H1 (cell line): Measurements from ENCODE around the gene CCNYL1. TPM values are rescaled to one million over a fixed set of nuclear protein-coding genes. Genes with fewer than 3 reads are reported as not detected.

Experiments
- CTCF ChIA-PET: fragments of 300-600 bp; sonication (Branson Sonifier 250); formaldehyde crosslinking; loops from one replicate; lab custom pipeline; 2021; ENCODE audit not compliant: partially characterized antibody; lab: Charles Lee
- POLR2A ChIA-PET: fragments of 300-600 bp; sonication (Branson Sonifier 250); formaldehyde crosslinking; loops from one replicate; lab custom pipeline; 2021; ENCODE audit warnings: inconsistent platforms; ENCODE audit not compliant: partially characterized antibody; lab: Charles Lee
- DNase-seq, 2 experiments: peaks; one replicate each; pipeline versions ENCODE4 v3.0.0 to v3.0.0-alpha.2; 2010 to 2022; ENCODE audit warnings: low spot score in 2 of 2, low read depth in 1 of 2, mixed read lengths in 1 of 2
- FAIRE-seq: peaks from 2 replicates; lab custom pipeline; 2011; peaks lifted over from hg19 to GRCh38; lab: Jason Lieb, UNC
- H2AFZ ChIP-seq: 2 replicates; pipeline ENCODE4 v1.8.1; 2012; ENCODE audit warnings: low read length, inconsistent platforms
- H2AK5ac ChIP-seq: 2 replicates; pipeline ENCODE4 v1.6.1; 2013; ENCODE audit warnings: low read depth, low read length
- H2BK120ac ChIP-seq: replicated peaks from 2 replicates; pipeline ENCODE3; 2013; ENCODE audit warnings: low read depth, low read length, inconsistent platforms
- H2BK12ac ChIP-seq: 2 replicates; pipeline ENCODE4 v1.6.1; 2013; ENCODE audit warnings: low read depth, low read length
- H2BK15ac ChIP-seq: 2 replicates; pipeline ENCODE4 v1.6.1; 2013; ENCODE audit warnings: low read length
- H2BK20ac ChIP-seq: 2 replicates; pipeline ENCODE4 v1.6.1; 2013; ENCODE audit warnings: low read length
- H2BK5ac ChIP-seq: 2 replicates; pipeline ENCODE4 v1.6.1; 2013; ENCODE audit warnings: low read depth, low read length
- H3K14ac ChIP-seq: 2 replicates; pipeline ENCODE4 v1.6.1; 2013; ENCODE audit warnings: inconsistent platforms; ENCODE audit not compliant: insufficient read length
- H3K18ac ChIP-seq: 2 replicates; pipeline ENCODE4 v1.6.1; 2013; ENCODE audit warnings: low read length; ENCODE audit errors: extremely low read depth
- H3K23ac ChIP-seq: 2 replicates; pipeline ENCODE4 v1.6.1; 2013; ENCODE audit warnings: inconsistent platforms; ENCODE audit not compliant: insufficient read length
- H3K23me2 ChIP-seq: 2 replicates; pipeline ENCODE4 v1.6.1; 2013; ENCODE audit warnings: low read depth, low read length
- H3K27ac ChIP-seq: 2 replicates; pipeline ENCODE4 v1.6.1; 2011; ENCODE audit warnings: low read depth, low read length, inconsistent platforms
- H3K27me3 ChIP-seq, 4 experiments: replicated peaks in 1 of 4; 1 replicate in 1 of 4; 2 replicates in 3 of 4; pipeline versions ENCODE4 v1.6.1 to v1.8.1; 2011 to 2013; ENCODE audit warnings: low read length in 3 of 4, mild to moderate bottlenecking in 3 of 4, inconsistent platforms in 2 of 4, mixed read lengths in 2 of 4, moderate library complexity in 1 of 4; ENCODE audit not compliant: control insufficient read depth in 3 of 4, insufficient read depth in 3 of 4; ENCODE audit errors: extremely low read depth in 1 of 4
- H3K36me3 ChIP-seq, 4 experiments: 2 replicates each; pipeline versions ENCODE4 v1.6.1 to v1.8.1; 2011 to 2013; ENCODE audit warnings: mild to moderate bottlenecking in 4 of 4, low read length in 3 of 4, moderate library complexity in 2 of 4, control low read depth in 1 of 4, inconsistent platforms in 1 of 4; ENCODE audit not compliant: insufficient read depth in 4 of 4, control insufficient read depth in 2 of 4
- H3K4ac ChIP-seq: replicated peaks from 2 replicates; pipeline ENCODE3; 2013; ENCODE audit warnings: low read length, low read depth, mixed read lengths, inconsistent platforms; ENCODE audit not compliant: insufficient read length
- H3K4me1 ChIP-seq, 4 experiments: replicated peaks in 1 of 4; 1 replicate in 1 of 4; 2 replicates in 3 of 4; pipeline versions ENCODE4 v1.6.1 to v1.8.1; 2011 to 2013; ENCODE audit warnings: low read length in 3 of 4, inconsistent platforms in 2 of 4, mixed read lengths in 1 of 4; ENCODE audit not compliant: insufficient read depth in 4 of 4, control insufficient read depth in 3 of 4
- H3K4me2 ChIP-seq, 2 experiments: 2 replicates each; pipeline versions ENCODE4 v1.6.1 to v1.8.1; 2011 to 2013; ENCODE audit warnings: low read depth in 2 of 2, low read length in 2 of 2, control low read depth in 1 of 2, inconsistent platforms in 1 of 2, mild to moderate bottlenecking in 1 of 2; ENCODE audit not compliant: insufficient read depth in 1 of 2
- H3K4me3 ChIP-seq, 4 experiments: fragments of 200-600, 300-600 bp in 1 of 4; sonication (generic), shearing (Covaris generic), sonication (Bioruptor Twin) in 1 of 4; 2 replicates each; pipeline versions ENCODE4 v1.5.1 to v1.8.1; 2011 to 2016; ENCODE audit warnings: low read length in 4 of 4, low read depth in 3 of 4, control low read depth in 2 of 4, inconsistent platforms in 2 of 4, mild to moderate bottlenecking in 2 of 4, mixed read lengths in 1 of 4, moderate library complexity in 1 of 4; ENCODE audit not compliant: insufficient read depth in 2 of 4; ENCODE audit errors: extremely low read depth in 1 of 4
- H3K56ac ChIP-seq: replicated peaks from 2 replicates; pipeline ENCODE3; 2013; ENCODE audit warnings: low read depth, mild to moderate bottlenecking, mixed read lengths, low read length, inconsistent platforms; ENCODE audit not compliant: insufficient read length
- H3K79me1 ChIP-seq: 2 replicates; pipeline ENCODE4 v1.6.1; 2013; ENCODE audit warnings: low read depth, low read length, control low read depth
- H3K79me2 ChIP-seq, 2 experiments: 2 replicates each; pipeline versions ENCODE4 v1.6.1 to v1.8.1; 2012 to 2013; ENCODE audit warnings: low read length in 2 of 2, mild to moderate bottlenecking in 2 of 2, inconsistent platforms in 1 of 2; ENCODE audit not compliant: insufficient read depth in 2 of 2, control insufficient read depth in 1 of 2
- H3K9ac ChIP-seq, 4 experiments: replicated peaks in 1 of 4; 1 replicate in 1 of 4; 2 replicates in 3 of 4; pipeline versions ENCODE4 v1.6.1 to v1.8.1; 2011 to 2013; ENCODE audit warnings: low read depth in 3 of 4, low read length in 3 of 4, control low read depth in 2 of 4, mild to moderate bottlenecking in 2 of 4, moderate library complexity in 2 of 4, inconsistent platforms in 1 of 4; ENCODE audit errors: extremely low read depth in 1 of 4
- H3K9me3 ChIP-seq, 2 experiments: 2 replicates each; pipeline versions ENCODE4 v1.6.1 to v1.8.1; 2012 to 2013; ENCODE audit warnings: mild to moderate bottlenecking in 2 of 2, moderate library complexity in 2 of 2, control low read depth in 1 of 2, inconsistent platforms in 1 of 2, low read depth in 1 of 2, low read length in 1 of 2, mixed read lengths in 1 of 2; ENCODE audit not compliant: insufficient read depth in 2 of 2
- H4K20me1 ChIP-seq, 2 experiments: replicated peaks in 1 of 2; 2 replicates each; pipeline versions ENCODE3 to v1.8.1; 2011 to 2013; ENCODE audit warnings: inconsistent platforms in 2 of 2, low read length in 2 of 2, mild to moderate bottlenecking in 1 of 2; ENCODE audit not compliant: insufficient read depth in 2 of 2, control insufficient read depth in 1 of 2
- H4K5ac ChIP-seq: 2 replicates; pipeline ENCODE4 v1.6.1; 2013; ENCODE audit warnings: low read length, low read depth, mixed read lengths, inconsistent platforms; ENCODE audit not compliant: insufficient read length
- H4K8ac ChIP-seq: 2 replicates; pipeline ENCODE4 v1.8.0; 2013; ENCODE audit warnings: mild to moderate bottlenecking, moderate library complexity, low read length, inconsistent platforms; ENCODE audit not compliant: insufficient read depth; ENCODE audit errors: extremely low read depth
- H4K91ac ChIP-seq: replicated peaks from 2 replicates; pipeline ENCODE3; 2013; ENCODE audit warnings: low read length, mixed read lengths, inconsistent platforms; ENCODE audit not compliant: insufficient read length
- ASH2L ChIP-seq: fragments of 200-600, 300-600 bp; sonication (generic); IDR thresholded peaks from one replicate; pipeline ENCODE4 v1.7.1; 2017; ENCODE audit warnings: low read length
- BCL11A ChIP-seq, 2 experiments: IDR thresholded peaks; one replicate each; pipeline ENCODE4 v1.6.1; 2011; ENCODE audit warnings: low read depth in 2 of 2, low read length in 2 of 2, mild to moderate bottlenecking in 2 of 2
- CHD2 ChIP-seq: IDR thresholded peaks from 2 replicates; pipeline ENCODE4 v1.6.1; 2012; ENCODE audit warnings: low read length, improper control_type of control experiment
- JUN ChIP-seq: IDR thresholded peaks from 2 replicates; pipeline ENCODE4 v1.6.1; 2011; ENCODE audit warnings: low read depth, mild to moderate bottlenecking, improper control_type of control experiment, low read length
- KDM5A ChIP-seq: fragments of 200-600 bp; IDR thresholded peaks from 2 replicates; pipeline ENCODE4 v1.7.1; 2012; ENCODE audit warnings: mild to moderate bottlenecking, low read length, inconsistent platforms, mixed read lengths
- POLR2AphosphoS5 ChIP-seq: IDR thresholded peaks from 2 replicates; pipeline ENCODE4 v1.6.1; 2011; ENCODE audit warnings: low read depth, low read length
- RNF2 ChIP-seq: fragments of 200-900, 300-1000 bp; sonication (generic); IDR thresholded peaks from 2 replicates; pipeline ENCODE4 v1.7.1; 2016; ENCODE audit warnings: borderline replicate concordance, low read depth, mild to moderate bottlenecking, antibody characterized with exemption, low read length; ENCODE audit not compliant: poor library complexity, severe bottlenecking; ENCODE audit errors: missing control alignments
- SAP30 ChIP-seq: fragments of 300-600 bp; sonication (generic); IDR thresholded peaks from 2 replicates; pipeline ENCODE4 v1.7.1; 2012; ENCODE audit warnings: low read length, moderate library complexity, mild to moderate bottlenecking, inconsistent platforms; ENCODE audit not compliant: insufficient read depth, insufficient replicate concordance
- SIX5 ChIP-seq: IDR thresholded peaks from 2 replicates; pipeline ENCODE4 v1.6.1; 2011; ENCODE audit warnings: mild to moderate bottlenecking, low read depth, low read length
- SP1 ChIP-seq: IDR thresholded peaks from 2 replicates; pipeline ENCODE4 v1.6.1; 2011; ENCODE audit warnings: low read depth, low read length
- SRF ChIP-seq: IDR thresholded peaks from 2 replicates; pipeline ENCODE4 v1.6.1; 2011; ENCODE audit warnings: mild to moderate bottlenecking, low read depth, low read length, moderate library complexity
- WGBS, 2 experiments: shearing (Covaris generic) in 1 of 2; methylation state at CpG; one replicate each; pipeline versions ENCODE4 v1.1.6 to v1.1.7; 2013 to 2015; ENCODE audit warnings: low lambda C conversion rate in 2 of 2, mixed read lengths in 2 of 2, inconsistent platforms in 1 of 2, low coverage in 1 of 2, missing lambda C conversion rate in 1 of 2; ENCODE audit not compliant: insufficient replicate concordance in 2 of 2, insufficient coverage in 1 of 2, insufficient read length in 1 of 2; ENCODE audit errors: extremely low coverage in 1 of 2, missing lambda C conversion rate in 1 of 2; 5-methylcytosine and 5-hydroxymethylcytosine counted together
- polyA plus RNA-seq, 7 experiments: library from polyadenylated mRNA; depleted of rRNA in 3 of 7; stranded (reverse) in 5 of 7; unstranded in 2 of 7; fragments of >200 nt in 5 of 7; fragments of 200-250 nt in 2 of 7; gene quantifications; 1 replicate in 5 of 7; 2 replicates in 1 of 7; 4 replicates in 1 of 7; pipeline versions ENCODE4 v1.2.1 to v1.2.3, GENCODE V29; 2011 to 2013; ENCODE audit warnings: missing spikeins in 2 of 7, mixed read lengths in 2 of 7
- total RNA-seq: library from RNA; stranded (reverse); fragmentation: NEBNext Ultra II Directional; extraction: Animal tissue kit (Norgen Biotek cat#: 25700); gene quantifications from 2 replicates; pipeline ENCODE4 v1.2.1, GENCODE V29; 2021
- TF ChIP-seq, protein P1 (sequence below): IDR thresholded peaks from 2 replicates; pipeline ENCODE4 v1.6.1; 2012; ENCODE audit warnings: inconsistent platforms

The CCNYL1 gene
- total and polyA plus RNA-seq, 2 of the 8 experiments (the other 6 are each of a cell fraction or from before 2014, with no cell fraction given): 13.3 to 35.4 TPM

DNA sequence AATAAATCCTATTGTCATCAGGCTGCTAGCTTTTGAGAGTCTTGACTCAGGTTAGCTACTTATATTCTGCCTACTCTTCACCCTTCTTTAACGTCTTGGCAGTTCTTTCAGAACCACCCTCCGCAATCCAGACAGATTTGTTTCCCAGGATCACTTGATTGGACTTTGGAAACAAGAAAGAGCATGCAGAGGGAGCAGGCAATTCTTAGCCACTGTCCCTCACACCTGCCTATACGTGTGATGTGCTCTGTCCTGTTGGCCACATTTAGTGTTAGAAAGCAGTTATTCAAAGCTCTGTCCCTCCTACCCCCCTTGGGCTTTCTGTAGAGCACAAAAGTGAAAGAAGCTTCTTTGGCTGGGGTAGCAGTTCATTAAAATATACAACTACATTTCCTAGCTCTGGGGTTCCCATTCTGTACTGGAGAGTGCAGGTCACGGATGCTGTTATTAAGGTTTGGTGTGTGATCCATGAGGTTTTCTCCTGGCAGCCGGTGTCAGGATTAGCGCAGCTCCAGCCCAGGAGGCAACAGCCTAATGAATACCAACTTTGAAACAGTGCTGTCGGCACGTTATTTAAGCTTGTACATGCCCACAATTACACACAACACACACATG is 52.0 kb downstream of the CCNYL1 start:
- peaks cover 7 to 87% (median 25%) of the 10 kb centered on the region in 4 experiments; a peak in 7 of 8 replicates for H3K36me3 ChIP-seq
- H3K9ac ChIP-seq: 0 out of 7 replicates have a peak overlapping the region, but pooled peaks of 1 of the 4 experiments have one; percentile 29
- no peak overlapping the region for H3K14ac ChIP-seq
- POLR2A ChIA-PET: interaction anchor here (0.6 to 4.2 kb wide), 11 partner anchors 8 to 306 kb away, joined by 3 to 28 read pairs (median 4); partner anchors contain the start of gene METTL21A
- H3K4me2 ChIP-seq: peak overlapping the region; percentile 75 to 86; a peak in 3 of 4 replicates
- DNase-seq (peak in 1 of 2 experiments; percentile 33), FAIRE-seq (no peak)
- peaks cover 29 to 85% of the 10 kb centered on the region in 2 experiments for H3K79me2 ChIP-seq
- H3K4ac ChIP-seq: no peak overlapping the region
- no peak overlapping the region for H4K5ac ChIP-seq
- H3K23me2 ChIP-seq: peaks cover 16% of the 10 kb centered on the region
- peaks cover 18 to 31% of the 10 kb centered on the region in 2 experiments for H4K20me1 ChIP-seq
- H2AFZ ChIP-seq: no peak overlapping the region
- WGBS, 2 experiments: 82% methylated on average over 8 of the region's 8 CpGs; no CpG with 5 or more reads in 1 of the 2 experiments
- no peaks in the 10 kb centered on the region for H3K9me3 ChIP-seq
- no peak overlapping the region for H3K18ac ChIP-seq
- CTCF ChIA-PET: interaction anchor here (0.6 to 7.4 kb wide), 9 partner anchors 10 to 487 kb away, joined by 3 to 69 read pairs (median 4); no protein-coding TSS in a partner anchor
- H3K79me1 ChIP-seq: peaks cover 9% of the 10 kb centered on the region
- H2BK5ac ChIP-seq: no peak overlapping the region
- H3K56ac ChIP-seq: no peak overlapping the region
- no peak overlapping the region for H2BK120ac ChIP-seq
- peak overlapping the region in 3 of 4 experiments; percentile 1 to 96 (median 15); a peak in 3 of 8 replicates for H3K4me3 ChIP-seq
- H3K27me3 ChIP-seq: peaks cover 0 to 4% (median 0%) of the 10 kb centered on the region in 4 experiments; a peak in 1 of 7 replicates
- no peak overlapping the region for H2BK12ac ChIP-seq
- no peak overlapping the region for H3K23ac ChIP-seq
- H3K4me1 ChIP-seq: peaks cover 15 to 47% (median 36%) of the 10 kb centered on the region in 4 experiments
- H2BK15ac ChIP-seq: peak overlapping the region; percentile 25; the same call in 1 of the 2 replicates
- H2BK20ac ChIP-seq: 0 out of 2 replicates have a peak overlapping the region, but pooled peaks have one; percentile 11
- no peak overlapping the region for H4K91ac ChIP-seq
- H3K27ac ChIP-seq: no peak overlapping the region
- H4K8ac ChIP-seq: no peak overlapping the region
- H2AK5ac ChIP-seq: no peak overlapping the region
- TF ChIP-seq RNF2: no peak
- no peak for TF ChIP-seq JUN
- TF ChIP-seq, protein P1, sequence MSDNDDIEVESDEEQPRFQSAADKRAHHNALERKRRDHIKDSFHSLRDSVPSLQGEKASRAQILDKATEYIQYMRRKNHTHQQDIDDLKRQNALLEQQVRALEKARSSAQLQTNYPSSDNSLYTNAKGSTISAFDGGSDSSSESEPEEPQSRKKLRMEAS: no peak
- no peak for TF ChIP-seq SP1
- TF ChIP-seq SRF: no peak
- TF ChIP-seq SAP30: no peak
- no peak for TF ChIP-seq POLR2AphosphoS5
- TF ChIP-seq BCL11A (IDR thresholded peaks at IDR 0.05; ENCODE audit: low read depth in 2 of 2, low read length in 2 of 2): no peak
- TF ChIP-seq ASH2L: no peak
- no peak for TF ChIP-seq KDM5A
- TF ChIP-seq CHD2: no peak
- TF ChIP-seq SIX5: no peak
